Posterior vena cava (tissue), 2 donors: Measurements from ENCODE around the gene FBXW11. TPM values are rescaled to one million over a fixed set of nuclear protein-coding genes. Genes with fewer than 3 reads are reported as not detected.

Experiments used
- DNase-seq: peaks from one replicate; pipeline ENCODE4 v3.0.0-alpha.2; 2020; ENCODE audit warnings: low spot score
- intact Hi-C, 2 donors: fragments of 100-400 bp; cut with DNase I; formaldehyde crosslinking; loops; one replicate each; pipeline versions ENCODE4 v1.14.1 to v1.14.2; 2022 to 2023
- total RNA-seq, 2 donors: library from RNA; stranded (reverse); fragmentation: NEBNext Ultra II Directional; extraction: Animal tissue kit (Norgen Biotek cat#: 25700); gene quantifications; one replicate each; pipeline ENCODE4 v1.2.1, GENCODE V29; 2021
- donor health status: DM: yes; HTN: yes; CAD: no.
- donor health status: DM: yes; HTN: yes; CAD: no.

FBXW11 gene
- total RNA-seq, 2 donors from 2014 or later: 47.8 to 55.5 TPM

GRCh38 chr5:171841984-171842776 lies 164.3 kb downstream of the FBXW11 start:
- DNase-seq: no peak
- intact Hi-C loops: loop anchor here in 1 of 2 donors (10.0 kb wide), 1 partner anchor 217 kb away; no protein-coding TSS in a partner anchor

DNA sequence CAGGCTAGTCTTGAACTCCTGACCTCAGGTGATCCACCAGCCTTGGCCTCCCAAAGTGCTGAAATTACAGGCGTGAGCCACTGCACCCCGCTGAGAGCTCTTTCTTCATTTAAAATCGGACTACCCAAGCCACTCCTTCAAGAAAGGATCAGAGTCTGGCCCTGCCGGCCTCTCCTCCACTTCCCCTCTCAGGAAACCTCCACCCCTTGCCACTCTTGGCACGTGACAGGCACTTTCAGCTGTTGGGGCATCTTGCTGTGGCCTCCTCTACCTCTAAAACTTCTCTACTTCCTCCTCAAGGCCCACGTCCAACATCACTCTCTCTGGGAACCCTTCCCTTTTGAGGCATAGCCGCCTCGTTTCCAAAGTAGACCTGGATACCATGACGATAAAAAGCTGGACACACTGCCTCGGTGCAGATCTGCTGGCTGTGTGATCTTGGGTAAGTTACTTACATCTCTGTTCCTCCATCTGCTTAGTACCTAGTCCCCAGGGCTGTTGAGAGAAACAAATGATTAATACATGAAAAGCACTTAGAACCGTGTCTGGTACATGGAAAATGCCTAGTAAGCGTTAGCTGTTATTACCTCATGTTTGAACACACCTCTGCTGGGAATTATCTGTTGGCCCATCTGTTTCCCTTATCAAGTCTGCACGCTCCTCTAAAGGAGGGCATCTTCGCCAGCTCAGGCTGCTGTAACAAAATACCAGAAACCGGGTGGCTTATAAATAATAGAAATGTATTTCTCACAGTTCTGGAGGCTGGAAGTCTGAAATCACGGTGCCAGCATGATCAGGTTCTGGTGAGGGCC lies 165.5 kb downstream of the FBXW11 start:
- DNase-seq: no peak
- intact Hi-C loops: loop anchor here in 1 of 2 donors (10.0 kb wide), 1 partner anchor 216 kb away; no protein-coding TSS in a partner anchor

GRCh38 chr5:171840066-171840465 lies 166.4 kb downstream of the FBXW11 start:
- DNase-seq: no peak
- intact Hi-C loops: loop anchor here in 1 of 2 donors (10.0 kb wide), 1 partner anchor 215 kb away; no protein-coding TSS in a partner anchor

DNA sequence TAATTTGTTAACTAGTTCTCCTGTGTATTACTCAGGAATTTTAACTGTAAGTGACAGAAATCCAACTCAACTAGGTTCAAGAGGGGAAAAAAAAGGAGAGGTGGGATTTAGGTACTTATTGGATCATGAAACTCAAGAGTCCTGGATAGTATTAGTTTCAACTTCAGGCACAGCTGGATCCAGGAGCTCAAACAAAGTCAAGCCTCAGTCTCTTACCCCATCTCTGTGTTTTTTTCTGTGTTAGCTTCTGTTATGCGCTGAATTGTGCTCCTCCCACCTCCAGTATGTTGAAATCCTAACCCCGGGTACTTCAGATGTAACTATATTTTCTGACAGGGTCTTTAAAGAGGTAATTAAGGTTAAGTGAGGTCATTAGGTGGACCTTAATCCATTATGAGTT lies 167.3 kb downstream of the FBXW11 start:
- DNase-seq: no peak
- intact Hi-C loops: no loop called here

GRCh38 chr5:171838066-171838465 lies 168.4 kb downstream of the FBXW11 start:
- no peak for DNase-seq
- intact Hi-C loops: loop anchor here in 1 of 2 donors (1.0 kb wide), 1 partner anchor 8 kb away; no protein-coding TSS in a partner anchor

DNA sequence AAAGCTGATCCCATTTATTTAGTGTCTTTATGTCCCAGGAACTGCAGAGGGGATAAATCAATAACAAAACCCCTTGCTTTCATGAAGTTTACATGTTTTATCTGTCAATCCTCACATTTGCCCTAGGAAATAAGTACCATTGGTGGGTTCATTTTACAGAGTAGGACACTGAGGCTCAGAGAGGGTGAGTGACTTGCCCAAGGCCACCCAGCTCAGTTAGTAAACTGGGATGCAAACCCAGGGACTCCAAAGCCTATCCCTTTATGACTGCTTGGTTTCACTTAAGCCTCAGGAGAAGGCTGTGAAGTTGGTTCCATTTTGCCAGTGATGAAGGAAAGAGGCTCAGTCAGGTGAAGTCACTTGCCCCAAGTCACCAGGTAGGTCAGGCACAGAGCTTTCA lies 168.9 kb downstream of the FBXW11 start:
- intact Hi-C loops: no loop called here
- no peak for DNase-seq

DNA sequence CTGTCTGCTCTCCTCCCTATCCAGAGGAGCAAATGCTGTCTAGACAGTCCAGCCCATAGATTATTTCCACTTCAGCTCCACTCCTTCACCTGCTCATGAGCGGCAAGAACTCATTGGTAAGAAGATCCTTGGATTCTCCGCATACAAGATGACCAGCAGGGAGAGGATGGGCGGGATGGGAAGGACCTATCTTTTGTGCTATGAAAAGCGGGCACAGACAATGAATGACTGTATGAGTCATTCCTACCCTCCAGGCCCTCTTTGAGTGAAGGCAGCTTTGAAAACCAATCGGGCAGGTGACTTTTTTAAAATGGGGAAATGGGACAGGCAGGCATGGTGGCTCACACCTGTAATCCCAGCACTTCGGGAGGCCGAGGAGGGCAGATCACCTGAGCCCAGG lies 171.4 kb downstream of the FBXW11 start:
- DNase-seq: no peak
- intact Hi-C loops: no loop called here

GRCh38 chr5:171834461-171834860 lies 172.0 kb downstream of the FBXW11 start:
- no peak for DNase-seq
- intact Hi-C loops: no loop called here

DNA sequence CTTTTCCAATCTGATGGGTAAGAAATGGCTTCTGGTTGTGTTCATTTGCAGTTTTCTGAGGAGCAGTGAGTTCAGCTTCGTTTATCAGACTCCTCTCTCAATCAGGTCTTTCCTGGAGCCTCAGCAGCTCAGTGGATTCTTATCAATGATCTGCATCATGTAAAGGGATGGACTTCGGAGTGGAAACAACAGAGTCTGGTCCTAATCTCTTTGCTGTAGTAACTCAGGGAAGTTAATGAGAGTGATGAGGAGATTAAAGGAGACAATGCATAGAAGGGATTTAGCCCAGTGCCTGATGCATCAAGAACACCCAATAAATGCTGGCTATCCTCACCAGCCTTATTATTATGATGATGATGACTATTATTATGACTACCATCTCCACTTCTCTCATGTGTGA lies 173.7 kb downstream of the FBXW11 start:
- intact Hi-C loops: no loop called here
- DNase-seq: no peak

DNA sequence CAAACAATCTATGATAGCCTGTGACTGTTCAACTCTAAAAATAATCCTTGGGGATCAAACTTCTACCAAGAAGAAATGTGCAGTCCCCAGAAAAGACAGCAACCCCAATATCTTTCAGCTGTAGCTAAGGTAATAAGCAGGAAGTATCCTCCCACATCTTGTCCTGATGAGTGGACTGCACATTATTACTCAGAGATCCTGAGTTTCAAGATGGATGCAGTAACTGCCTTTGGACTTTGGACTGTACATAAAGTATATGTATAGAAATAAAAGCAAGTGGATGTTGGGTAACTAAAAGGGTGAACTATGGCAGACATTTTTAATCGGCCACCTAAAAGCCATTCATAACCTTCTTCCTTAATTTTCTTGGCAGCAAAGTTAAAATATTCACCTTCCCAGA lies 175.8 kb downstream of the FBXW11 start:
- DNase-seq: no peak
- intact Hi-C loops: loop anchor here in 1 of 2 donors (1.0 kb wide), 1 partner anchor 8 kb away; no protein-coding TSS in a partner anchor

DNA sequence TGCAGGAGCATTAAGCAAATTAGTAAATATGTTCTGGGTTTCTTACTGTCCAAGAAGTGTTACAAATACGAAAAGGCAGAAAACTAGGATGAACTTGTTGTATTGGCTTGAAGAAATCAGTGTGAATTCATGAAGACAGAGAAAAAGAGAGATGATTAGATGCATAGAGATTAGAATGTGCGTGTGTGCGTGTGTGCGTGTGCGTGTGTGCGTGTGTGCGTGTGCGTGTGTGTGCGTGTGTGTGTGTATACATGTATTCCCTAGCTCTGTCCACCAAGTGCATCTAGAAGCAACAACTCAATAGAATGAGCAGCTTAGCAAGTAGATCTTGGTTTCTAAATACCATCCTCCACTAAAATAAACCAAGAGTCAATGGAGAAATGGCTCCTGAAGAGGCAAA lies 179.3 kb downstream of the FBXW11 start:
- intact Hi-C loops: no loop called here
- DNase-seq: no peak

DNA sequence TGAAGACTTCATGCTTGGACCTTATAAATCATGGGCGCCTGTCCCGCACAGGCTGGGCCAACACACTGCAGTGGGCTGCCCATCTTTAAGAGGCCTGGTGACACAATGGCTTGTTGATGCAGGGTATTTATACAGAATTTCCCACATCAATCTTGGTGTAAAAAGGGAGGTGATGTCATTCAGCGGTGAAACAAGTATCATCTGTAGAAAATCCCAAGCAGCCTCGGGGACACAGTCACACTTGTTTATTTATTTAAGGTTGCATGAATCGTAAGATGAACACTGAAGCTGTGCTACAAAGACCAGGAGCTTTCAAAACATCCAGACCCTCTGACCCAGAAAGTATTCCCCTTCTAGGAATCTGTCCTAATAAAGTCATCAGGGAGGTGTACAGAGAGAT lies 180.3 kb downstream of the FBXW11 start:
- intact Hi-C loops: no loop called here
- DNase-seq: no peak

- DNase-seq: no peak
- intact Hi-C loops: no loop called here
Measured at GRCh38 chr5:171825051-171825450, 181.4 kb downstream of the FBXW11 start.

DNA sequence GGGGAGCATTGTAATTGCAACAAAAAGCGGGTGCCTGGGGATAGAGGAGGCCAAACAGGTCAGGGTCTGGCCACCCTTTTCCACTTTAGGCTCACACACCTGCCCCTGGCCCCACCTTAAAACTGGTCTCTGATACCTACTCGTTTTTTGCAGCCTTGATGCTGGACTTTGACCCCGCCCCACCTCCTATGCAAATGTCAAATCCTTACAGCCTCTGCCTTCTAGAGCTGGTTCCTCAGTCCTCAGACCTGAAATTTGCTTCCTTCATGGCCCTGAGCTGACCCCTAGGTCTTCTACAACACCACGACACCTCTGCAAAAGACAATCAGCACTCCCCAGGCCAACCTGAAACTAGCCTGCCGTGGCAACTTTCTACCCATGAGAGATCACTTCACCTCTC lies 183.2 kb downstream of the FBXW11 start:
- no peak for DNase-seq
- intact Hi-C loops: no loop called here

GRCh38 chr5:171821286-171821685 lies 185.2 kb downstream of the FBXW11 start:
- intact Hi-C loops: no loop called here
- no peak for DNase-seq

DNA sequence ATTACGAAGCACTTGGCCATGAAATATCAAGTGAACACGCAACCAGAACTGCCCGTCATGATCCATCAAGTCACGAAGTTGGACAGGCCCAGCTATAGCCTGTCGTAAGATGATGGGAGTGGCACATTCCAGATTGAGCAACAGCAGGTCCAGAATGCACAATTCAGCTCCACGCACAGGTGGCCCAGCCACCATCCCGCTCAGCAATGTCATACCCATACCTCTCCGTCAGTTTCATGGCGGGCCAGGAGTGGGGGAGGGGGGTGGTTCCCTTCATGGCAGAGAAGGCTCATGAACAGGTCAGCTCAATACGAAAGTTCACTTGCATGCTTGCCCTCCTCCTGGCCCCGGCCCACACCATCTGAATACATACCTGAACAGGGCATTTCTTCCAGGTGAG lies 185.9 kb downstream of the FBXW11 start:
- no peak for DNase-seq
- intact Hi-C loops: no loop called here

- intact Hi-C loops: no loop called here
- no peak for DNase-seq
Measured at GRCh38 chr5:171816666-171817065, 189.8 kb downstream of the FBXW11 start.

DNA sequence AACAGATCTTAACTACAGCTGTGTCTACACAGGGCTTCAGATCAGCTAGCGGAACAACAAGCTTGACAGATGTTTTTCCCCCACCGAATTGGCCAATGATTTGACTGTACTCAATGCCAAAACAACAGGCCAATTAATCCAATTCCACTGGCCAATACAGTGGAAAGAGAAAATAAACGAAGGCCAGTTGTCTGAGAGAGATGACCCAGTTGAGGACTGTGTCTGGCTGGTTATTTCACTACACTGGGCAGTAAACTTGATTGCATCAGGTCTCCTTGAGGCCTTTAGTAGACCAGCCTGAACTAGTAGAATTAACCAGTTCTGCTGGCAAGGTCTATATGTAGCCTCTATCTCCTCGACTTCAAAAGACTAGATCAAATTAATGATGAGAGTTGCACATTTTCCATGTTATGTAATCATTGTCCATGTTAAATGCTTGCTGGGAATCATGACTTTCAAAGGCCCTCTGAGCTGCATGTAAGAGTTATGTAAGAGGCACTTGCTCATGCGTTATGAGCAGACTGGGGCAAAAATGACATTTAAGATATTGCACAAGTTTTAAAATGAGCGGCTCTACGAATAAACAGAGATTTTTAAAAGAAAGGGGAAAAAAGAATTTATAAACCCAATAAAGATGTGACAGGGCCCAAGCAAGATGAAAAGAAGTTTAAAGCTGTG lies 192.5 kb downstream of the FBXW11 start:
- intact Hi-C loops: no loop called here
- no peak for DNase-seq

DNA sequence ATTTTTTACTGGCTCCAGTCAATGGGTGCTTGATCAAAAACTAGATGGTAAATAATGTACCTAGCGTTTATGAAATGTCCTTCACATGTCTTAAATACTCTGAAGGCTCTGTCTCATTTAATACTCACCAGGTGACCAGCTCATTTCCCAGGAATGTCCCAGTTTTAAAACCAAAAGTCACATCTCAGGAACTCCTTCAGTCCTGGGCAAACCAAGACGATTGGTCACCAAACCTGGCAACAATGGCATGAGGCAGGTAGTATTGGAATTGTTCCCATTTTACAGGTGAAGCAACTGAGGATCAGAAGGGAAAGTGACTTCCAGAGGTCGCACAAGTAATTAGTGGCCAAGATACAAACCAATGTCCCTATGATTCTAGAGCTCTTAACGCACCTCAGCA lies 193.2 kb downstream of the FBXW11 start:
- DNase-seq: no peak
- intact Hi-C loops: no loop called here
